GM23248 (cell line): Measurements from ENCODE around the gene RNF31.
"Not testable (repeated sequence)": the region's sequence is repeated elsewhere in the genome, so short reads cannot be mapped to it uniquely, and the experiment has no call there.

Experiments
- EZH2 ChIP-seq: fragments of 200-600 bp; sonication (generic); IDR thresholded peaks from 2 replicates; pipeline ENCODE4 v1.6.1; 2018; ENCODE audit warnings: antibody characterized with exemption, mild to moderate bottlenecking; ENCODE audit not compliant: insufficient read depth, poor library complexity, severe bottlenecking
- EZH2phosphoT487 ChIP-seq: fragments of 200-600 bp; sonication (generic); IDR thresholded peaks from 2 replicates; pipeline ENCODE4 v1.6.1; 2018; ENCODE audit warnings: antibody characterized with exemption, moderate library complexity, mild to moderate bottlenecking, low read depth; ENCODE audit not compliant: insufficient read depth

- not testable (repeated sequence) for TF ChIP-seq EZH2phosphoT487, EZH2
These were observed 55.2 kb downstream of the RNF31 start for GRCh38 chr14:24202538-24202937.
